ENCODE data around the gene FREM2. TPM values are rescaled to one million over a fixed set of nuclear protein-coding genes. Genes with fewer than 3 reads are reported as not detected.

The FREM2 gene
- total RNA-seq, 1 donor from 2014 or later: 14.5 TPM

DNA sequence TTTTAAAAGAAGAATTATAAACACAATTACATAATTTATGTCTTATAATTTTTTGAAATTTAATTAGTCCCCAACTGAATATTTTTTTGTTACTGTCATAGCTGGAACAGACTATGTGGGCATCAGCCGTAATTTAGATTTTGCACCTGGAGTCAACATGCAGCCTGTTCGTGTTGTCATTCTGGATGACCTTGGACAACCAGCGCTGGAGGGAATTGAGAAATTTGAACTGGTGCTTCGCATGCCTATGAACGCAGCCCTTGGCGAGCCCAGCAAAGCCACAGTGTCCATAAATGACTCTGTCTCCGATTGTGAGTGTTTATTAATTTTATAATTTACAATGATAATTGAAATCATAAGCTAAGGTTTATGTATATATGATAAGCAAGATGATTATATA lies 161.5 kb downstream of the FREM2 start:
- Histone ChIP-seq H3K4me1 (no peaks in the 10 kb centered on the region), H3K9me3 (no peaks in the 10 kb centered on the region), H3K27ac (no peak overlapping the region), H3K27me3 (ENCODE audit: low read depth) (no peaks in the 10 kb centered on the region), H3K36me3 (no peaks in the 10 kb centered on the region), H3K4me3 (no peak overlapping the region)
- TF ChIP-seq, protein P1, sequence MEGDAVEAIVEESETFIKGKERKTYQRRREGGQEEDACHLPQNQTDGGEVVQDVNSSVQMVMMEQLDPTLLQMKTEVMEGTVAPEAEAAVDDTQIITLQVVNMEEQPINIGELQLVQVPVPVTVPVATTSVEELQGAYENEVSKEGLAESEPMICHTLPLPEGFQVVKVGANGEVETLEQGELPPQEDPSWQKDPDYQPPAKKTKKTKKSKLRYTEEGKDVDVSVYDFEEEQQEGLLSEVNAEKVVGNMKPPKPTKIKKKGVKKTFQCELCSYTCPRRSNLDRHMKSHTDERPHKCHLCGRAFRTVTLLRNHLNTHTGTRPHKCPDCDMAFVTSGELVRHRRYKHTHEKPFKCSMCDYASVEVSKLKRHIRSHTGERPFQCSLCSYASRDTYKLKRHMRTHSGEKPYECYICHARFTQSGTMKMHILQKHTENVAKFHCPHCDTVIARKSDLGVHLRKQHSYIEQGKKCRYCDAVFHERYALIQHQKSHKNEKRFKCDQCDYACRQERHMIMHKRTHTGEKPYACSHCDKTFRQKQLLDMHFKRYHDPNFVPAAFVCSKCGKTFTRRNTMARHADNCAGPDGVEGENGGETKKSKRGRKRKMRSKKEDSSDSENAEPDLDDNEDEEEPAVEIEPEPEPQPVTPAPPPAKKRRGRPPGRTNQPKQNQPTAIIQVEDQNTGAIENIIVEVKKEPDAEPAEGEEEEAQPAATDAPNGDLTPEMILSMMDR (IDR thresholded peaks at IDR 0.05): no peak
- intact Hi-C loops (cut with DNase I): no loop called here
- DNase-seq: no peak
- ATAC-seq: no peak

DNA sequence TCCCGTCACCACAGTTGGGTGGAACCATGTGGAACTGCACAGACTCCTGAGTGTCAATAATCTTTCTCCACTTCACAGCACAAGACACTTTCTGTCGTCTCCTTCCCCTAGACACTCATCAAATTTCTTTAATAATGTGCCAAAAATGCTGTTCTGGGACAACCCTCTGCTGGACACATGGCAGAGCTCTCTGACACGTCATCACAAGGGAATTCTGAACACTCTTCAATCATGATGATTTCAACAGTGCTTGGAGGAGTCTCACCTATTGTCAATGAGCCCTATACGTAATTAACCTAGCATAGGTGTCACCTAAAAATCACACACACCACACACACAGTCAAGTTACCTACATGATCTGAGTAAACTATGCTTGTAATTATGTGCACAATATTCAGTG lies 162.4 kb downstream of the FREM2 start:
- Histone ChIP-seq H3K4me1 (no peaks in the 10 kb centered on the region), H3K27ac (no peak overlapping the region), H3K27me3 (ENCODE audit: low read depth) (no peaks in the 10 kb centered on the region), H3K36me3 (no peaks in the 10 kb centered on the region), H3K9me3 (no peaks in the 10 kb centered on the region), H3K4me3 (no peak overlapping the region)
- intact Hi-C loops (cut with DNase I): no loop called here
- TF ChIP-seq, protein P1 (IDR thresholded peaks at IDR 0.05): no peak
- ATAC-seq: no peak
- DNase-seq: no peak

DNA sequence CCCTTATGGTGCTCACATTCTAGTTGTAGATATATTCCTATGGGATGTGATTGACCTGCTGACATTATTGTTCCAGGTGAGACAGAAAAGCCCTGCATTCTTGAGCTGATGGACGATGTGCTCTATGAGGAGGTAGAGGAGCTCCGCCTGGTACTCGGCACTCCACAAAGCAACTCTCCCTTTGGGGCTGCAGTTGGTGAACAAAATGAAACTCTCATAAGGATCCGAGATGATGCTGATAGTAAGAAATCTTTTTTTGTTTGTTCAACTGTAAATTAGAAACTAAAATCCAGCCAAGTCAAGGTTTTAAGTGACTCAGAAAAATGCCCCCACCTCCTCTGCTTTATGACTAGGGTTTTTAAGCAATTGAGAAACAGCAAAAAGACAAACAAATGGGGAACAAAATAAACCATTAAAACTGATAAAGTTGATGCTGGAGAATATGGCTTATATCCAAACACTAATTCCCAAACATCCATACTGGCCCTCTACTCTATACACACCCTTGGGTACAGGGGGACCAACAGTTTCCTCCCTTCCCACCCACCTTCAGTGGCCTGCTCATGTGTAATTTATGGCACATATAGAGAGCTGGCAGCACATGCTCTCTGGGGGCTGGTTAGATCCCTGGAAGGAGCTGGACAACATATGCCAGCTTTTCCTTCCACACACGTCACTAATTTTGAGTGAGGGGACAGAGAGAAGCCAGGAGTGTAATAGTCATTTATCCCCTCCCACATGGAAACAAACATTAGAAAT lies 164.2 kb downstream of the FREM2 start:
- Histone ChIP-seq H3K9me3 (no peaks in the 10 kb centered on the region), H3K27ac (no peak overlapping the region), H3K27me3 (ENCODE audit: low read depth) (no peaks in the 10 kb centered on the region), H3K36me3 (no peaks in the 10 kb centered on the region), H3K4me1 (no peaks in the 10 kb centered on the region), H3K4me3 (no peak overlapping the region)
- TF ChIP-seq, protein P1 (IDR thresholded peaks at IDR 0.05): no peak
- ATAC-seq (no peak), DNase-seq (no peak)
- intact Hi-C loops (cut with DNase I): no loop called here

DNA sequence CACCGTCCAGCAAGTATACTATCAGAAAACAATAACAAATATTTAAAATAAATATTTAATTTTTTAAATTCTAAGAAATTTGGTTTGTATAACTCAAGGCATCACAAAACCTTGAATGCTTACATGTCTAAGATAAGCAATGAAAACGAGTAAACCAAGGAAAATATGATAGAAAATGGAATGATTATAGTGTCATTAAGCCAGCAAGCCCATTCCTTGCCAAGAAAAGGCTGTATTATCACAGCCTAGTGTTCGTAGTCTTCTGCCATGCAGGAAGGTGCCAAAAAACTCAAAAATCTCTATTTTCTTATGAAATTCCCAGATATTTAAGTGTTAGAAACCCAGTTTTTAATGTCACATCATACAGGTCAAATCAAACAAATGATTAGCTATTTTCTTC lies 167.3 kb downstream of the FREM2 start:
- Histone ChIP-seq H3K36me3 (no peaks in the 10 kb centered on the region), H3K4me1 (no peaks in the 10 kb centered on the region), H3K4me3 (no peak overlapping the region), H3K27ac (no peak overlapping the region), H3K27me3 (ENCODE audit: low read depth) (no peaks in the 10 kb centered on the region), H3K9me3 (no peaks in the 10 kb centered on the region)
- TF ChIP-seq, protein P1 (IDR thresholded peaks at IDR 0.05): no peak
- intact Hi-C loops (cut with DNase I): no loop called here
- no peak for ATAC-seq
- no peak for DNase-seq

DNA sequence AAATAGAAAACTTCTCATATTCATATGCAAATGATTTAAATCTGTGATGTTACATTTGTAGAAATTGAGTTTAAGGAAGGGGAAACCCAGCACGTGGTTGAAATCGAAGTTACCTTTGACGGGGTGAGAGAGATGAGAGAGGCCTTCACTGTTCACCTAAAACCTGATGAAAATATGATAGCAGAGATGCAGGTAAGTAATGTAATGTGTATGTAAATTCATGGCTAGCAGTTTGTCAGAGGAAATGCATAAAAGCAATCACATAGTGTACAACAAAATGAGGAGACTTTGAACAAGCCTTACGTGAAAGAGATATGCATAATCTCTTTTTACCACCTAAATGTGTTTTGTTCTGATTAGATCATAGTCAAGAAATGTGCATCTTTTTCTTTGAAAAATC lies 169.2 kb downstream of the FREM2 start:
- DNase-seq (no peak), ATAC-seq (no peak)
- H3K27ac ChIP-seq: no peak overlapping the region
- intact Hi-C loops (cut with DNase I): no loop called here
- no peak overlapping the region for H3K4me3 ChIP-seq
- no peaks in the 10 kb centered on the region for H3K27me3 ChIP-seq (ENCODE audit: low read depth)
- H3K4me1 ChIP-seq: no peaks in the 10 kb centered on the region
- no peaks in the 10 kb centered on the region for H3K36me3 ChIP-seq
- TF ChIP-seq, protein P1 (IDR thresholded peaks at IDR 0.05): no peak
- no peaks in the 10 kb centered on the region for H3K9me3 ChIP-seq
